GM21515 (cell line): ENCODE measurements around the gene CD9.

ENCODE experiments used
- ATAC-seq: cut with Tn5 transposase; IDR thresholded peaks from one replicate; pipeline ENCODE4 v1.9.1; 2021; ENCODE audit not compliant: unreplicated experiment

The CD9 gene

DNA sequence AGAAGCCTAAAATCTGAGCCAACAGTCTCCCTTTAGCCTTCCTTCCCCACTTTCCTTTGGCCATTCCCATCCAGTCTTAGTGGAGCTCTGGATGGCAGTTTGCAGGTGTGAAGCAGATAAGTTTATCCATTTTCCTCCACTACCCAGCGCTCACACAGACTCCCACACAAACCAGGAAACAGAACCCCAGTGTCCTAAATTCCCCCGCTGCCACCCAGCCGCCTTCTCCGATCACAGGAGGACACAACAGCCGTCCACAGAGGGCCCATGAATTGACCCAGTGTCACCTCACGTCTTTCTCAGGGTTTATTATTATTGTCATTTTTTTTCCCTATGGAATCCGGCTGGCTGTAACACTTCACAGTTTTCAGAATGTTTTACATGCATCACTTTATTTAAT, 16.4 kb downstream of the CD9 start:
- no peak for ATAC-seq

DNA sequence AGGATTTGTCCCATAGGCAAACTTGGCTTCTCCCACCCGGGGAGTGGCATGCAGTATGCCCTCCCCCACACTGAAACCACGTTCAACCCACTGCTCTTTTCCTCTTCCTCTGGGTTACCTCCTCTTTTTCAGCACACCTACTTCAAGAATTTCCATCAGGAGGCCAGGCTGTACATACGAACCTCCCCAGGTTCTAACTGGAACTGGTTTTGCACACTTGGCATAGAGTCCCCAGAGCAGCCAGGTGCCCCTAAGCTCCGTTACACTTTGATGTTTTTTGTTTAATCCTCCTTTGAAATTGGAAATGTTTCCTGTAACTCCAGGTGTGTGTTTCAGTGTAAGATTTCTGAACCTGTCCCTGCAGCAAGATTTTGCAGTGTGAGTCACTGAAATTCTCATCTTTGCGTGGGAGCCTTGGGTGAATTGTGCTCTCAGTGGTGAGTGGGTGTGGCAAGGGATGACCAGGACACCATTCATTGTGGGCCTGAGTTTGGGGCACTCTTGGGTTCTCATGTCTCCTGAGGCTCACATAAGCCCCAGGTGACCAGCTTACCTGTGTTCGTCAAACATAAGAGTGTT, 18.2 kb downstream of the CD9 start:
- ATAC-seq, result no peak

DNA sequence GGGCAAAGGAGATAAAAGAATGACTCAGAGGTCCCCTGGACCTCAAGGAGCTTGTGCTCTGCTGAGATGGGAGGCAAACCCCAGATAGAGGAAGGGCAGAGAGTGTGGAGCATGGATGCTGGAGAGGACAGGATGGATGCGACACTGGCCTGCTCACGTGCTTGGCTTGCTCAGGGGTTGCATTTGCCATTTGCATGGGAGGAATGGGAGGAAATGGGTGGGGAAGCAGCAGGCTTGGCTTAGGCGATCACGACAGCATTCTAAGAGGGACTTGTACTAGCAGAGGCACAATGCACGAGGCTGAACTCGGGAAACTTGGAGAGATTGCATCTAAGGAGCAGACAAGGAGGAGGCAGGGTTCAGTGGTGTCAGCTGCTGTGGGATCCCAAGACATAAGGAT, 19.8 kb downstream of the CD9 start:
- ATAC-seq, result no peak

DNA sequence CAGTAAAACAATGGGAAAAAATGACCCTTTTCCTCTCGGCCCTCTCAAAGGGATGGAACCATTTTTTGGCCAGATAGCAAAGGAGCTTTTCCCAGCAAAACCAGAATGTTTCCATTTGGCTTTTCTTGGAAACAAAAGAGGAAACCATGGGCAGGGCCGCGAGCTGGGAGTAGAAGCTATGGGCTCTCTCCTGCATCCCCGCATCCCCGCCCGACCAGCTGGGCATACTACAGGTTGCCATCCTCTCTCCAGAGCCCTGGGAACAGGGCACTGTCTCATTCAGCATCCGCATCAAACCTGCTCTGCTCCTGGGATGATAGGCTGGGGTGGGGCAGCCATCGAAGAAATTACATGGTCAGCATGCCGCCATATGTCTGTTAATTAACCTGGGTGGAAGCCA, 20.9 kb downstream of the CD9 start:
- ATAC-seq, result no peak

DNA sequence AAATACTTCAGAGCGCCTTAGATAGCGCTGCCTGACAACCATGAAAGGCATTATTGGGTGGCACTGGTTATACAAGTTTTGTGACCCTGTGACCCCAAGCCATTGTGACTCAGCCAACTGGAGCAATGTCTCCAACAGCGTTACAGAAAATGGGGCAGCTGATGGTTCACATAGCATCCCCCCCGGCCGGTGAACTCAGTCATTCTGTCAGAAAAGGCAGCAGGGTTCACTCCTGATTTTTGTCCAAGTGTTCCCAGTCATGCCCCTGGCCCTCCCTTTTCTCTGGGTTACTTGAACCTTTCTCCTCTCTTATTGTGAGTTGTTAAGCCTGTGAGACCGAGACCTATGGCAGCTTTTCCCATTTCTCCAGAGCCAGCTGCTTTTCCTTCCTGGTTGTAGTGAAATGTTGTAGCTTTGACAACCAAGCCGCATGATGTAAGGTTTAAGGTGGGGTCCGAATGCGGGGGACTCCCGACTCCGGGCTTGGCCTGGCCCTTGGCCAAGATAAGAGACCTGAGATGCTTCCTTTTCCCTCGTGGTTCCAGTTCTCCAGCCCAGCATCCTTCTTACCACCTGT, 22.0 kb downstream of the CD9 start:
- ATAC-seq, result no peak

DNA sequence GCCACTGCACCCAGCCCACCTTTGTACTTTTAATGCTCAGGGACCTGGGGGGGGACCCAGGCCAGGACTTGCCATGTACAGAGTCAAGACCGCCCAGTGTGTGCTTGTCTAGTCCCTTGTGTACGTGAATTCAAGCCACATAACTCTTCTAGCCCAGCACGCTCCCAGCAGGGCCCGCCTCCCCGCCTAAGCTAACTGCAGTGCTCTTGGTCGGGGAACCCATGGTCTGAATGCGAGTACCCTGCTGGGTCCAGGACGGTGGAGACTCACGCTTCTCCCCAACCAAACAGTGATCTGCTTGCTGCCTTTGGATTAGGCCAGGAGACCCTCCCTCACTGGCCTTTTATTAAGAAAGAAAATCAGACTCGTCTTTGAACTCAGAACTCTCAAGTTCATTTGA, 23.3 kb downstream of the CD9 start:
- ATAC-seq, result no peak

DNA sequence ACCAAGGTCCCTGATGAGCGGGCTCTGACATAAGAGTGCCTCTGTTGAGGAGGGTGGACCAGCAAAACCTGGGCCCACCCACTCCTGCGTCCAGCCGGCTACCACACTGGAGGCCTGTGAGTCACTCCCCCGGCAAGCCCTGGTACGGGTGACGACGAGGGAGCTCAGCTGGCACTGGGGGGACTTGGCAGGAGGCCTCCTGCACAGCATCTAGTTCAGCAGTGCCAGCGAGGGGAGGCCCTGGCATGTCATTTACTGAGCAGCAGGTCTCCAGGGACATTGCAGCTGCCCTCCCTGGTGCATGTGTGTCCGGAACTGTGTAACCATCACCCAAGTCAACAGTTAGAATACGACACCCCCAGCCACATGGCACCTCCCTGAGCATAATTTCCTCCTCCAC, 24.4 kb downstream of the CD9 start:
- ATAC-seq, result no peak

DNA sequence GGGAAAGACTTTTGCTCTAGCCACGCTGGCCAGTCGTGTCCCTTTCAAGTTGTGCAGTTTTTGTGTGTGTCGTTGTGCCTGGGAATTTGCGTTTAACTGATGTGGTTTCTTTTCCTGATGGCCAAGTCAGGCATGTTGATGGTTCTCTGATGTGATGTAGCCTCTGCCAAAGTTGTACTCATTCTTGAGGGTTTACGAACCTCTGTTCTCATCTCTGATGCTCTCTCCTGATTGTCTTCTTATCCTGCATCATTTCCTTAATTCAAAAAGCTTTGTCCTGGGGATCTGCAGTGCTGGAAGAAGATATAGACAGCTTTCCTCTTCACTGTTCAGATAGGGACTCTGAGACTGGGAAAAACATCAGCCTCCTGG, 25.4 kb downstream of the CD9 start:
- no peak for ATAC-seq

DNA sequence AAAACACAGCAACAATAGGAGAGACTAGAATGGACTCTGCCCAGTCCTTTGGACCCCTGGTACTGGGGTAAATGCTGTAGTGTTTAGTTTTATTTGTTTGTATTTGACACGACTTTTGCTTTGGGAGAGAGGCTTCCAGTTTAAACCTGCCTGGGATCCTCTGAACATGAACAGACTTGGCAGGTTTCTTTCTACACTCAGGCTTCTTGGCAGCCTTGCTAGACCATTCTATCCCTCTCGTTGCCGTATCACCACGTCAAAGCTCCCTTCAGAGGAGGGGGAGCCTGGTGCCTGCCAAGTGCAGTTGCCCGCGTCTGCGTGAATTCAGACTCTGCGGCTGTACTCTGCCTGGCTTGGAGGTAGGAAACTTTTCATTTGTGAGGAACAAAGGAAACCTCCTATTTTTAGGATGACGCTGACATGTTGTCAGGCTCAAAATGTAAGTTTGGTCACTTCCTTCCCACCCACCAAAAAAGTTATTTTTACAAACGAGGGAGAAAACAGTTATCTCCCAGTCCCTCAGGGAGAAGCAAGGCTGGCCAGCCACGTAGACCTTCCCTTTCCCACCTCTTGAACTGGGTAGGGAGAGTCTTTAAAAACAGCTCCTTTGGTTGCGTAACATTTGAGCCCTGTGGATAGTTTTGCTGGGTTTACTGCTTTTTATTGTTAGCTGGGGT, 25.9 kb downstream of the CD9 start:
- ATAC-seq, result no peak

DNA sequence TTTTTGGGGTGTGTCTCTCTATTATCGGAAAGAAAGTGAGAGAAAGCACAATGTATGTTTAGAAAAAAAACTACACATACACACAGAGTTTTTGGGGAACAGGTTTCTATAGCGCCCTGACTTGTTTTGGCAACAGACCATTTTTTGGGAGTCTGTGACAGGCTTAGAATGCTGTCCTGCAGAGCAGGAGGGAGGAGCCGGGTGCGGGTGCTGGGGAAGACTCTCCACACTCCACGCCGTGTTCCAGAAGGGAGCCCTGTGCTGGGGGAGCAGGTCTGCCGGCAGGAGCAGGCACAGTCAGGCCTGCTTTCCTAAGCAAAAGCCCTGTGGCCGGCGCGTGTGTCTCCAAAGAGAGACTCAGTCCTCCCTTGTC, 26.5 kb downstream of the CD9 start:
- ATAC-seq, result no peak

DNA sequence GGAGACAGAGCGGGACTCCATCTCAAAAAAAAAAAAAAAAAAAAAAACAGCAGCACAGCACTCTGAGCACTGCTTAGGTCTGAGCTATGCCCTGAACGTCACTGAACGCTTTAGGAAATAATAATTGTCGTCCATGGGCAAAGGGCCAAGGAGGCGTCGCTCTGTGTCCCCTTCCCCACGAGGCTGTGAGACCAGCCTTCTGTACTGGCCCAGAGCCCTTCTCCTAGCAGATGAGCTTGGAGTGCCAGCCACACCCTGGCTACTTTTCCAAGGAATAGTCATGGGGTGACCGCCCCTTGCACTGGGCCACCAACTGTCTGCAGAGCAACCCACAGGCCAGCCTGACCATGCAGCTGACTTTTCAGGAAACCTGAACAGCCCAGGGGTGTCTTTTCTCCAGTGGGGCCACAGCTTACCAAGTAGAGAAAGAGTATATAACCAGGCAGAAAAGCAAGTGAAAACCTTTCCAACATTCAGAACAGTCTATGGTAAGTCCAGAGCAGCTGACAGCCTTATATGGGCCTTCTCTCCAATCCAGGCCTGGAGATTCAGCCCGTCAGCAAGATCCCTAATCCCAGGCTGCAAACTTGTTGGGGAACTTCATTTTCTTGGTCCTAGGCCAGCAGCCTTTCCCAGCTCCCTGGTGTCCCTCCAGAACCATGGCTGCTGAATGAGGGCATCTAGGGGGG, 28.5 kb downstream of the CD9 start:
- ATAC-seq, result no peak

DNA sequence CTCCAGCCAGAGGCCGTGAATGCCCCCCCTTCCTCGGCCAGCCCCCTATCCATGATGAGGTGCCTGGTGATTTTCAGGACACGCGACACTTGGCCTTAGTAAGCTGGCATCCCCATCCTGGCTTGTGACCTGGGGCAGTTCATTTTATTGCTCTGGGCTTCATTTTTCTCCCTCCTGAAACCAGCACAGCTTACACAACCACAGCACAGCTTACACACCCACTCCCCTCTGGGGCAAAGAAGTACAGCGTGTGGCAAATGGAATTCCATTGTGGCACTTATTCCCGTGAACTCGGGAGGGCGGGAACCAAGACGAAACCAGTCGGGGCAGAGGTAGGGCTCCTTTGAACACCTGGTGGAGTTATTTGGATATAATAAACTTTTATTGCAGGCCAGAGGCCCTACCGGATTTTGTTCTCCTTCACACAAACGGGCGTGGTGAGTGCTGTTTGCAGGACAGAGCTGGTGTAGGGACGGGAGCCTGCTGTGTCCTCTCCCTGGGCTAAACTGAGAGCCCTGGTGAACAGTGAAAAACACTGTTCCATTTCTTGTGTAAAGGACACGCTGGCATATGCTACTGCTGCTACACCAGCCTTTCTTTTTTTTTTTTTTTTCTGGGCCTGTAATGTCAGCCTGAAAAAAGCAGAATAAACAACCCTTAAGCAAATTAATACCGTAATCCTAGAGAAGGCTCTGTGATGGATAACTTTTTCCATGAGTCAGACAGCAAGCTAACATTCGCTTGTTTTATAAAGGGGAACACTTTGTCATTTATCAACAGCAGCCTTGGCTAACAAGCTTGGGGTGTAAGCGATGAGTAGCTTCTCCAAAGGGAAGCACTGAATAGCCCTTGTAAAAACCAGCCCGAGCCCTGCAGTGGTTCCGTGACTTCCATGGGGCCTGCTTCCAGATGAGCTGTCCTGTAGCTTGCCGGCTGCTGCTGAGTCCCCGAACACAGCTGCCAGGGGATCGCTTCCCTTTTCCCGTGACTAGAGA, 29.3 kb downstream of the CD9 start:
- no peak for ATAC-seq

DNA sequence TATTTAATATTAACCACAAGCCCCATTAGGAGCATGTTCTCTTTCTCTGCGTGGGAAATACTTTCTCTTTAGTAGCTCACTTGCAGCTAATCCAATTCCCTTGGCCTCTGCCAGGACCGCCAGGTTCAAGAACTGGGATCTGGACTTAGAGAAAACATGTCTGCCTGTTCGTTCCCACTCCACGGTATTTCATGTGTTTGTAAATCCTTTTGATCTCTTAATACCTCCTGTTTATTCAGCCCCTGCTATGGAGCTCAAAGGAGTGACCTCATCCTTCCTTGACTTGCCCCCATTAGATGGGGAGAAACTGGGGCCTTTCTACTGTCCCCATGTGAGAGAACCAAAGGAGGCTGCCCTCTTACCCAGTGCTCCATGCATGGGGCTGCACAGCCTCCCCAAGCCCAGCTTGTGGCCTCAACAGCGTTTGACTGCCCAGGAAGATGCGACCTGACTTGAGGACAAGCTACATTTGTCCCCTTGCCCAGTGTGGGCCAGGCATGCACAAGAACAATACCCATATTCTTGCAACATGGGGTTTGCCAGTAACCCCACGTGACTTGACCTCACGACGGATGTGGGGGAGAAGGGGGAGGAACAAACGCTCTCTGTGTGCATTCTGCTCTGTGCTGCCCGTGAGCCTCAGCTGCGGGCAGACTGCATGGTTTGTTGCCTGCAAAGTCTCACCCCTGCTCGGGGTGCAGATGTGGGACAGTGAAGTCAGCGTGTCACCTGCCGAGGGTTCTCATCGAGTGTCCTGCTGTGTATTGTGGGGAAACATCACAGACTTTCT, 30.3 kb downstream of the CD9 start:
- peak; percentile 63 for ATAC-seq

DNA sequence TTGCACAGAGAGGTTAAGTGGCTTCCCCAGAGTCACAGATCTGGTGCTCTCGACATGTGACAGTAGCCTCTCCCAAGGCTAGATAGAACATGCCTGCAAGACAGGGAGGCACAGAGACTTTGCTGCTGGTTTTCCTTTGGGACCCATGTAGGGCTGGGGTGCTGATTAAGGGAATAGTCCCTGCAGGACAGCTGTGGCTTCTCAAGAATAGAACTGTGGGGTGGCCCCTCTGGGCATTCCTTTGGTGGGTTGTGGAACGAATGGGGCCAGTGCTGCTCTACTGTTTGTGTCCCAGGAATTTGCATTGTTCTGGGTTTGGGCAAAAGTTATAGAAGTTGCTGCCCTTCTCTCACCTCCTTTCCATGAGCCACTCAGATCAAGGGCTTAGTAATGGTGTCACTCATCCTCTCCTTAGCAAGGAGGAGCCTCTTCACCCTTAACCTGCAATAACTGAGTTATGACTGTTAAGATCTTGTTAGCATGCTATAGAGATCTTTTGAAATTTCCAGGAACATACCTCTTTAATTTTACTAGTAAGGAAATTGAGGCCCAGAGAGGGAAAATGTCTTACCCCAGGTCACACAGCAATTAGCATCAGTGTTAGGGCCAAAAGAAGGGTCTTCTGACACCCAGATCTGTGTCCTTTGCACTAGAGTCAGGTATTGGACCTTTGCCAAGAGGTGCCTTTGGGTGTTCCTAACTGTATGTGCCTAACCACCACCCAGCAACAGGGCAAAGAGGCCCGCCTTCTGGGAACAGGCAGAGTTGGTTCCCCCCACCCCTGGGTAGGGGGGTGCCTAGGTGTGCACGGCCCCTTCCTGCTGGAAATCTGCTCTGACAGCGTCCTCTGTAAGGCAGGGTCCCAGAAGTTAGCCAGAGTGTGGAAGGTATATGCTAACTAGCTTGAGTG, 31.4 kb downstream of the CD9 start:
- no peak for ATAC-seq

DNA sequence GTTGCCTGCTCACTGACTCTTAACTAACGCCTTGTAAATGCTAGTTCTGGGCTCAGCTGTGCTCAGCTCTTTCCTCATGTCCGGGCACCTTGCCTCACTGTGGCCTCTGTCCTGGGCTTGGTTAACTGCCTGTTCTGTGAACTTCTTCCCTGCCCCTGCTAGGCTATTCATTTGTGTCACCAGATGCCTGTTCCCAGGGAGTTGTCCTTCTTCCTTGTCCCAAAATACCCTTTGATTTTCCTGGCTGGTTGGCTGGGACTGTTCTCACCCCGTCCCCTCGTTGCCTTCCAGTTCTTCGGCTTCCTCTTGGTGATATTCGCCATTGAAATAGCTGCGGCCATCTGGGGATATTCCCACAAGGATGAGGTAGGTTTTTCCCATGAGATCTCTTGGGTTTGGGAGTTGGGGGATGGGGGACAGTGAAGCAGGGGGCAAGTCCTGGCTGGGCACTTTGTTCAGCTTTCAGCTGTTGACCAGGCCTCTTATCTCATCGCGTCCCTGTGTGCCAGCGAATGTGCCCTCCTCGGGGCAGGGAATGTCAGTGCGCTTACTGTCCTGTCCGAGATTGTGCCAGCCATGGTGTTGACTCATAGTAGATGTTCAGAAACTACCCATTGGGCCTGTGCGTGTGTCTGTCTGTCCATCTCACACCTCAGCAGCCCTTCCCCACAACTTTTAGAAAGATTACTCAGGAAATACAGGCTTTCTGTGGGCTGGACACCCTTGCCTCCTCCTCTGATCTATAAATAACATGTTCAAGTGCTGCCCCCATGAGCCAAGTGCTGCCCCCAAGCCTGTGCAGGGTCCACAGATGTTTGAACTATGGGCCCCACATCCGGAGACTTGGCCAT, 33.1 kb downstream of the CD9 start:
- ATAC-seq, result no peak

DNA sequence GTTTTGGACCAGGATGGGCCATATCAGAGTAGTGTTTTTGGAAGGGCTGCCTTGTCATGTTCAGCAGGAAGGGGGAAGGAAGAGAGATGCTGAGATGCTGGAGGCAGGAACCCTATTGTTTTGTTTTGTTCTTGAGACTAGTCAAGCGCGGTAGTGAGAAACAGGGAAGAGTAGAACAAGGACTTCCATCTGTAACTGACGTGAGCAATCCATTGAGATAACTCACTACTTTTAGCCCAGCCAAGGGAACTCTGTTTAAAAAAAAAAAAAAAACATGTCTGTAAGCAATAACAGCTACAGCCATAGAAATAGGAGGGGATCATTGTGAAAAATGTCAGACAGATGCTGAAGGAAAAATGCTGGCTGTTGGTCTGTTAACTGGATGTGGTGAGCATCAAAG, 34.0 kb downstream of the CD9 start:
- ATAC-seq, result no peak

DNA sequence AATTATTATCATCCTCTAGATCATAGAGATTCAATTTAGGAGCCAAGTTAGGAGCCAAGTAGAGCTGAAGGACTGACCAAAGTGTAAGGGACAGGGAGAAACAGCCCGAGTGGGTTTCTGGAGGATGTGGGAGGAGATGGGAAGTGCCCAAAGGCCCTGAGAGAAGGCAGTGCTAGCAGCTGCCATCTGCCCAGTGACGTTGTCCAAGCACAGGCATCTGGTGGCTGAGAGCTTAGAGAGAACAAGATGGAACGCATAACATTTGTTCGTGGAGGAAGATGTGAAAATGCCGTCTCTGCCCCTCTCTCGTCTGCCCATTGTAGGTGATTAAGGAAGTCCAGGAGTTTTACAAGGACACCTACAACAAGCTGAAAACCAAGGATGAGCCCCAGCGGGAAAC, 34.7 kb downstream of the CD9 start:
- ATAC-seq, result no peak

DNA sequence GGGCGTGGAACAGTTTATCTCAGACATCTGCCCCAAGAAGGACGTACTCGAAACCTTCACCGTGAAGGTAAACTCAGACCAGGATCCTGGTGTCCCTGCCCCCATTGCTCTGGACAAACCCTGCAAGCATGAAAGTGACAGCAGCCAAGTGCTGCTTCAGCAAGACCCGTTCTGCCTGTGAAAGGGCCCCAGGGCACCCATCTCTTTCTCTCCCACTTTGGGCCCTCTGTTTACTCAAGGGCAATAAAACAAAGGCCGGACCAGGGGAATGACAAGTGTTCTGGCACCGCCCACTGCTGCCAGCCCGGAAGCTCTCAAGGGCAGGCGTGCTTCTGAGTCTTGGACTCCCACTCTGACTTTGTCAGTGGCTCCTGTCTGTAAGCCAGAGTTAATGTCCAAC, 35.3 kb downstream of the CD9 start:
- ATAC-seq, result no peak
